HG03159 (cell line): ENCODE data around the gene SCIMP.
"Not testable (repeated sequence)": the region's sequence is repeated elsewhere in the genome, so short reads cannot be mapped to it uniquely, and the experiment has no call there.

Experiments
- ATAC-seq: cut with Tn5 transposase; IDR thresholded peaks from one replicate; pipeline ENCODE4 v1.9.1; 2021; ENCODE audit warnings: mild to moderate bottlenecking, moderate library complexity; ENCODE audit not compliant: unreplicated experiment

SCIMP gene

GRCh38 chr17:5234645-5235576 lies at the start of gene SCIMP:
Gene SCIMP (minus strand): TSS chr17:5234860. CDS start chr17:5234755, 105 bp downstream.
- ATAC-seq: peak; percentile 64

- ATAC-seq: no peak
These were observed 49.1 kb upstream of the SCIMP start for GRCh38 chr17:5283571-5284315.

- peak; percentile 14 for ATAC-seq
These were observed 48.1 kb upstream of the SCIMP start for GRCh38 chr17:5282642-5283217.

GRCh38 chr17:5281814-5282641 lies 47.4 kb upstream of the SCIMP start, which contains the start of gene RABEP1:
Gene RABEP1 (plus strand): TSS chr17:5282284. CDS start chr17:5282487, 203 bp downstream.
- peak; percentile 63 for ATAC-seq

GRCh38 chr17:5272322-5272721 lies 37.7 kb upstream of the SCIMP start:
- ATAC-seq: no peak

- no peak for ATAC-seq
These were observed 34.7 kb upstream of the SCIMP start for GRCh38 chr17:5269241-5269960.

- no peak for ATAC-seq
These were observed 30.2 kb upstream of the SCIMP start for GRCh38 chr17:5264893-5265292.

GRCh38 chr17:5263441-5263840 lies 28.8 kb upstream of the SCIMP start:
- no peak for ATAC-seq

- ATAC-seq: no peak
These were observed 27.8 kb upstream of the SCIMP start for GRCh38 chr17:5262416-5262991.

GRCh38 chr17:5260542-5260941 lies 25.9 kb upstream of the SCIMP start:
- ATAC-seq: no peak

- no peak for ATAC-seq
These were observed 22.5 kb upstream of the SCIMP start for GRCh38 chr17:5257124-5257523.

- no peak for ATAC-seq
These were observed 20.4 kb upstream of the SCIMP start for GRCh38 chr17:5254903-5255521.

- ATAC-seq: no peak
These were observed 19.8 kb upstream of the SCIMP start for GRCh38 chr17:5254414-5254813.

GRCh38 chr17:5249615-5250014 lies 15.0 kb upstream of the SCIMP start:
- peak; percentile 45 for ATAC-seq

- no peak for ATAC-seq
These were observed 14.3 kb upstream of the SCIMP start for GRCh38 chr17:5248821-5249479.

- no peak for ATAC-seq
These were observed 13.0 kb upstream of the SCIMP start for GRCh38 chr17:5247621-5248020.

- no peak for ATAC-seq
These were observed 7.4 kb upstream of the SCIMP start for GRCh38 chr17:5241861-5242671.

- ATAC-seq: not testable (repeated sequence)
These were observed 5.1 kb upstream of the SCIMP start for GRCh38 chr17:5239769-5240168.
